Panc1 (cell line): ENCODE measurements around the gene LAMC3. TPM values are rescaled to one million over a fixed set of nuclear protein-coding genes. Genes with fewer than 3 reads are reported as not detected.

Experiments used
- ATAC-seq: fragments of 200-7000 bp; cut with Tn5 transposase; 2 replicates; pipeline ENCODE4 v1.9.1; 2020; ENCODE audit warnings: mild to moderate bottlenecking, moderate library complexity
- BruUV-seq: library from RNA; stranded (reverse); fragments of 400-500 nt; replicated peaks from 2 replicates; lab custom pipeline; 2021; lab: Mats Ljungman, UMichigan
- CTCF ChIA-PET: fragments of 300-600 bp; sonication (Branson Sonifier 250); formaldehyde crosslinking; loops from one replicate; lab custom pipeline; 2022; ENCODE audit warnings: antibody characterized with exemption; lab: Charles Lee
- POLR2A ChIA-PET: fragments of 300-600 bp; sonication (Branson Sonifier 250); formaldehyde crosslinking; loops from one replicate; lab custom pipeline; 2022; ENCODE audit warnings: antibody characterized with exemption; lab: Charles Lee
- DNase-seq: peaks from one replicate; pipeline ENCODE4 v3.0.0-alpha.2; 2010; ENCODE audit warnings: low read depth, low spot score
- H3K27ac ChIP-seq: 2 replicates; pipeline ENCODE4 v1.5.1; 2011; ENCODE audit warnings: mild to moderate bottlenecking, low read length, inconsistent platforms
- H3K27me3 ChIP-seq: fragments of 200-500 bp; sonication (Bioruptor generic); 2 replicates; pipeline ENCODE4 v1.6.0; 2014; ENCODE audit warnings: low read length, inconsistent platforms; ENCODE audit not compliant: control insufficient read depth, insufficient read depth
- H3K36me3 ChIP-seq: fragments of 200-500 bp; sonication (Bioruptor generic); 2 replicates; pipeline ENCODE4 v1.5.1; 2014; ENCODE audit warnings: inconsistent platforms, mild to moderate bottlenecking, low read length, moderate library complexity; ENCODE audit not compliant: control insufficient read depth, insufficient read depth
- H3K4me1 ChIP-seq: 2 replicates; pipeline ENCODE4 v1.5.1; 2011; ENCODE audit warnings: inconsistent platforms, mild to moderate bottlenecking, low read length, moderate library complexity; ENCODE audit not compliant: control insufficient read depth, insufficient read depth
- H3K4me3 ChIP-seq, 2 experiments: 2 replicates each; pipeline ENCODE4 v1.5.1; 2011 to 2012; ENCODE audit warnings: low read depth in 2 of 2, low read length in 2 of 2, mild to moderate bottlenecking in 2 of 2, inconsistent platforms in 1 of 2, moderate library complexity in 1 of 2
- H3K9me3 ChIP-seq: fragments of 200-500 bp; sonication (Bioruptor generic); 2 replicates; pipeline ENCODE4 v1.5.1; 2014; ENCODE audit warnings: low read depth, mild to moderate bottlenecking, inconsistent platforms, low read length, moderate library complexity; ENCODE audit not compliant: control insufficient read depth, insufficient read depth
- POLR2AphosphoS5 ChIP-seq: IDR thresholded peaks from 2 replicates; pipeline ENCODE4 v1.6.1; 2012; ENCODE audit warnings: mild to moderate bottlenecking, low read depth, low read length, moderate library complexity
- REST ChIP-seq, 2 experiments: IDR thresholded peaks; 2 replicates each; pipeline ENCODE4 v1.6.1; 2011 to 2012; ENCODE audit warnings: low read depth in 2 of 2, control low read depth in 1 of 2, low read length in 1 of 2, mild to moderate bottlenecking in 1 of 2, moderate library complexity in 1 of 2; ENCODE audit not compliant: insufficient read depth in 1 of 2
- SIN3A ChIP-seq: IDR thresholded peaks from 2 replicates; pipeline ENCODE4 v1.6.1; 2012; ENCODE audit warnings: low read depth, mild to moderate bottlenecking, low read length, moderate library complexity, borderline replicate concordance; ENCODE audit not compliant: insufficient read depth
- TCF7L2 ChIP-seq: IDR thresholded peaks from 2 replicates; pipeline ENCODE4 v1.6.1; 2011; ENCODE audit warnings: mild to moderate bottlenecking, low read depth, low read length, inconsistent platforms
- in situ Hi-C: cut with HindIII; loops from 2 replicates; pipeline ENCODE4 v1.10.0; 2016; ENCODE audit warnings: low sequenced_read_pairs, low pct_unique_long_range_greater_than_20kb
- intact Hi-C: fragments of 100-400 bp; cut with micrococcal nuclease; formaldehyde crosslinking; loops from one replicate; pipeline ENCODE4 v1.10.0; 2022; ENCODE audit not compliant: unreplicated experiment
- total RNA-seq: library from RNA; stranded (reverse); gene quantifications from one replicate; pipeline ENCODE4 v1.2.1, GENCODE V29; 2021; ENCODE audit not compliant: unreplicated experiment
- TF ChIP-seq, protein P1 (sequence below): fragments of 450-650 bp; IDR thresholded peaks from 2 replicates; pipeline ENCODE4 v1.5.1; 2017; ENCODE audit warnings: mild to moderate bottlenecking

The LAMC3 gene
- total RNA-seq, 1 experiment from 2014 or later: 16.4 TPM

DNA sequence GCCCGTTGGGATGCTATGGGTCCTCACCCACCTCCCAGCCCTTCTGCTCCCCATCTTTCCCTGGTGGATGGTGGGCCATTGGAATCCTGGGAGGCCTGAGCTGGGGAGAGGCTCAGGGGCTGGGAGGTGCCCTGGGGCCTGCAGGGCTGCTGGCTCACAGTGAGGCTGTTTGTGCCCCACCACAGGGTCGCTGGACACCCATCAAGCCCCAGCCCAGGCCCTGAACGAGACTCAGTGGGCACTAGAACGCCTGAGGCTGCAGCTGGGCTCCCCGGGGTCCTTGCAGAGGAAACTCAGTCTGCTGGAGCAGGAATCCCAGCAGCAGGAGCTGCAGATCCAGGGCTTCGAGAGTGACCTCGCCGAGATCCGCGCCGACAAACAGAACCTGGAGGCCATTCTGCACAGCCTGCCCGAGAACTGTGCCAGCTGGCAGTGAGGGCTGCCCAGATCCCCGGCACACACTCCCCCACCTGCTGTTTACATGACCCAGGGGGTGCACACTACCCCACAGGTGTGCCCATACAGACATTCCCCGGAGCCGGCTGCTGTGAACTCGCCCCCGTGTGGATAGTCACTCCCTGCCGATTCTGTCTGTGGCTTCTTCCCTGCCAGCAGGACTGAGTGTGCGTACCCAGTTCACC lies 82.5 kb downstream of the LAMC3 start:
- H3K4me1 ChIP-seq: 0 out of 2 replicates have a peak, but pooled peaks cover 5% of the 10 kb centered on the region
- no peaks in the 10 kb centered on the region; the same call in 1 of the 2 replicates for H3K36me3 ChIP-seq
- in situ Hi-C loops (no loop called here), intact Hi-C loops (no loop called here)
- no peak overlapping the region for H3K27ac ChIP-seq
- BruUV-seq: no TSS peak
- no peaks in the 10 kb centered on the region for H3K27me3 ChIP-seq
- ChIA-PET POLR2A (no interaction called here), CTCF (no interaction called here)
- H3K9me3 ChIP-seq: no peaks in the 10 kb centered on the region
- TF ChIP-seq TCF7L2 (no peak), POLR2AphosphoS5 (no peak), REST (IDR thresholded peaks at IDR 0.05; ENCODE audit: insufficient read depth in 1 of 2, low read depth in 2 of 2, low read length in 1 of 2) (no peak), SIN3A (no peak)
- TF ChIP-seq, protein P1, sequence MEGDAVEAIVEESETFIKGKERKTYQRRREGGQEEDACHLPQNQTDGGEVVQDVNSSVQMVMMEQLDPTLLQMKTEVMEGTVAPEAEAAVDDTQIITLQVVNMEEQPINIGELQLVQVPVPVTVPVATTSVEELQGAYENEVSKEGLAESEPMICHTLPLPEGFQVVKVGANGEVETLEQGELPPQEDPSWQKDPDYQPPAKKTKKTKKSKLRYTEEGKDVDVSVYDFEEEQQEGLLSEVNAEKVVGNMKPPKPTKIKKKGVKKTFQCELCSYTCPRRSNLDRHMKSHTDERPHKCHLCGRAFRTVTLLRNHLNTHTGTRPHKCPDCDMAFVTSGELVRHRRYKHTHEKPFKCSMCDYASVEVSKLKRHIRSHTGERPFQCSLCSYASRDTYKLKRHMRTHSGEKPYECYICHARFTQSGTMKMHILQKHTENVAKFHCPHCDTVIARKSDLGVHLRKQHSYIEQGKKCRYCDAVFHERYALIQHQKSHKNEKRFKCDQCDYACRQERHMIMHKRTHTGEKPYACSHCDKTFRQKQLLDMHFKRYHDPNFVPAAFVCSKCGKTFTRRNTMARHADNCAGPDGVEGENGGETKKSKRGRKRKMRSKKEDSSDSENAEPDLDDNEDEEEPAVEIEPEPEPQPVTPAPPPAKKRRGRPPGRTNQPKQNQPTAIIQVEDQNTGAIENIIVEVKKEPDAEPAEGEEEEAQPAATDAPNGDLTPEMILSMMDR: no peak
- no peak for DNase-seq
- H3K4me3 ChIP-seq: no peak overlapping the region
- no peak for ATAC-seq

DNA sequence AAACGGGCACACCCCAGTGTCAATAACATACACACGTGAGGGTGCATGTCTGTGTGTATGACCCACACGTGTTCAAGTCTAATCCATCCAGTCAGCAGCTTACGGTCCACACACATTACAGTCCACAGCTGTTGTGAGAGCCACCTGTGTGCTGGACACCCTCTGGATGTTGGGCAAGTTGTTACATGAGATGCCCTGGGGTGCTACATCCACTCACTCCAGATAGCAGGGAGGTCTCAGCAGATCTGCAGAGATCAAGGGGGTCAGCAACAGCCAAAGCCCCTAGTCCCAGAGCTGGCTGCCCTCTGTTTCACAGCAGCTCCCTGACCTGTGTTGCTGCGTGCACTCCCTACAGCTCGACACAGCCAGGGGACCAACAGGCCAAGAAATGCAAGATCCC lies 83.1 kb downstream of the LAMC3 start:
- CTCF ChIA-PET: no interaction called here
- Histone ChIP-seq H3K27me3 (no peaks in the 10 kb centered on the region), H3K9me3 (no peaks in the 10 kb centered on the region), H3K36me3 (no peaks in the 10 kb centered on the region; the same call in 1 of the 2 replicates), H3K27ac (no peak overlapping the region), H3K4me3 (no peak overlapping the region), H3K4me1 (0 out of 2 replicates have a peak, but pooled peaks cover 5% of the 10 kb centered on the region)
- intact Hi-C loops: no loop called here
- POLR2A ChIA-PET: no interaction called here
- in situ Hi-C loops: no loop called here
- DNase-seq: no peak
- ATAC-seq: no peak
- TF ChIP-seq POLR2AphosphoS5 (no peak), TCF7L2 (no peak), REST (IDR thresholded peaks at IDR 0.05; ENCODE audit: insufficient read depth in 1 of 2, low read depth in 2 of 2, low read length in 1 of 2) (no peak), SIN3A (no peak)
- TF ChIP-seq, protein P1: no peak
- BruUV-seq: no TSS peak
